Measurements from ENCODE around the gene PSMB9.
"Not testable (repeated sequence)": the region's sequence is repeated elsewhere in the genome, so short reads cannot be mapped to it uniquely, and the experiment has no call there.

Gene PSMB9

GRCh38 chr6:32865724-32866443, 11.9 kb downstream of the PSMB9 start:
- DNase-seq: no peak

GRCh38 chr6:32867022-32867477, 13.1 kb downstream of the PSMB9 start:
- no peak for DNase-seq

GRCh38 chr6:32867554-32868256, 13.7 kb downstream of the PSMB9 start:
- DNase-seq: no peak

GRCh38 chr6:32868257-32868788, 14.3 kb downstream of the PSMB9 start:
- DNase-seq: peak; percentile 39

- DNase-seq: not testable (repeated sequence)
These were observed 20.0 kb downstream of the PSMB9 start for GRCh38 chr6:32873947-32874346.

GRCh38 chr6:32876603-32877002, 22.6 kb downstream of the PSMB9 start:
- DNase-seq: no peak

GRCh38 chr6:32879691-32880090, 25.7 kb downstream of the PSMB9 start:
- DNase-seq: no peak

GRCh38 chr6:32880962-32881361, 27.0 kb downstream of the PSMB9 start:
- not testable (repeated sequence) for DNase-seq

GRCh38 chr6:32882879-32883250, 28.9 kb downstream of the PSMB9 start:
- DNase-seq: no peak

GRCh38 chr6:32883789-32884188, 29.8 kb downstream of the PSMB9 start:
- DNase-seq: no peak

- no peak for DNase-seq
These were observed 31.8 kb downstream of the PSMB9 start for GRCh38 chr6:32885698-32886286.

GRCh38 chr6:32886681-32887383, 32.8 kb downstream of the PSMB9 start:
- DNase-seq: no peak

- no peak for DNase-seq
These were observed 33.6 kb downstream of the PSMB9 start for GRCh38 chr6:32887616-32888015.

GRCh38 chr6:32888576-32888975, 34.6 kb downstream of the PSMB9 start:
- no peak for DNase-seq

- no peak for DNase-seq
These were observed 35.5 kb downstream of the PSMB9 start for GRCh38 chr6:32889533-32889932.

GRCh38 chr6:32890831-32891230, 36.8 kb downstream of the PSMB9 start:
- DNase-seq: no peak

GRCh38 chr6:32894085-32895005, 40.4 kb downstream of the PSMB9 start:
- peak; percentile 70 for DNase-seq

GRCh38 chr6:32895006-32895345, 41.0 kb downstream of the PSMB9 start:
- DNase-seq: no peak

GRCh38 chr6:32903952-32904351, 50.0 kb downstream of the PSMB9 start:
- no peak for DNase-seq

GRCh38 chr6:32905078-32905477, 51.1 kb downstream of the PSMB9 start:
- DNase-seq: no peak

- no peak for DNase-seq
These were observed 52.5 kb downstream of the PSMB9 start for GRCh38 chr6:32906539-32906938.

GRCh38 chr6:32908897-32909296, 54.9 kb downstream of the PSMB9 start:
- no peak for DNase-seq
